SK-N-SH treated with all-trans-retinoic acid at 6 μM for 48 hours (cell line): ENCODE results near the gene SH3BP5.

ENCODE experiments used
- ARNTL ChIP-seq: fragments of 450-650 bp; formaldehyde crosslinking; IDR thresholded peaks from 2 replicates; pipeline ENCODE4 v1.5.0; 2020; ENCODE audit warnings: low read depth, mild to moderate bottlenecking, moderate library complexity, borderline replicate concordance
- CSRNP3 ChIP-seq: fragments of 250-450 bp; sonication (Bioruptor Pico); IDR thresholded peaks from 2 replicates; pipeline ENCODE4 v1.5.1; 2021; ENCODE audit warnings: mild to moderate bottlenecking, moderate library complexity
- ESRRG ChIP-seq: fragments of 250-450 bp; sonication (Bioruptor Pico); IDR thresholded peaks from 2 replicates; pipeline ENCODE4 v1.6.1; 2021; ENCODE audit warnings: mild to moderate bottlenecking
- OSR1 ChIP-seq: fragments of 250-450 bp; sonication (Bioruptor Pico); IDR thresholded peaks from 2 replicates; pipeline ENCODE4 v1.8.0; 2022; ENCODE audit warnings: moderate library complexity, mild to moderate bottlenecking, inconsistent platforms
- PATZ1 ChIP-seq: fragments of 250-450 bp; sonication (Bioruptor Pico); IDR thresholded peaks from 2 replicates; pipeline ENCODE4 v1.8.0; 2020; ENCODE audit warnings: mild to moderate bottlenecking, moderate library complexity, borderline replicate concordance
- POU6F1 ChIP-seq: fragments of 250-450 bp; sonication (Bioruptor Pico); IDR thresholded peaks from 2 replicates; pipeline ENCODE4 v1.8.0; 2021; ENCODE audit warnings: low read depth, mild to moderate bottlenecking, moderate library complexity, borderline replicate concordance
- RARB ChIP-seq: fragments of 250-450 bp; sonication (Bioruptor Pico); IDR thresholded peaks from 2 replicates; pipeline ENCODE4 v1.8.0; 2021; ENCODE audit warnings: mild to moderate bottlenecking, moderate library complexity
- ZC3H10 ChIP-seq: fragments of 250-450 bp; sonication (Bioruptor Pico); IDR thresholded peaks from 2 replicates; pipeline ENCODE4 v1.5.1; 2021; ENCODE audit warnings: mild to moderate bottlenecking, moderate library complexity
- ZFP3 ChIP-seq: fragments of 250-450 bp; sonication (Bioruptor Pico); IDR thresholded peaks from 2 replicates; pipeline ENCODE4 v1.5.0; 2020; ENCODE audit warnings: mild to moderate bottlenecking, moderate library complexity
- ZFP30 ChIP-seq: fragments of 450-650 bp; formaldehyde crosslinking; IDR thresholded peaks from 2 replicates; pipeline ENCODE4 v1.5.0; 2022; ENCODE audit warnings: mild to moderate bottlenecking, moderate library complexity

GRCh38 chr3:15305359-15305844 is 27.0 kb downstream of the SH3BP5 start:
- TF ChIP-seq CSRNP3 (no peak), ZC3H10 (CRISPR knock-in tag) (no peak), ZFP3 (no peak), POU6F1 (CRISPR knock-in tag) (no peak), OSR1 (CRISPR knock-in tag) (no peak), ESRRG (no peak), PATZ1 (no peak), ZFP30 (CRISPR knock-in tag) (no peak), ARNTL (CRISPR knock-in tag) (no peak), RARB (no peak)
